GM12873 (cell line): ENCODE measurements around the gene FAM210B.

Experiments
- TF ChIP-seq, protein P1 (sequence below): IDR thresholded peaks from 2 replicates; pipeline ENCODE4 v1.5.1; 2012; ENCODE audit warnings: low read depth, mild to moderate bottlenecking, moderate library complexity, low read length, control low read depth; ENCODE audit not compliant: insufficient read depth; ENCODE audit errors: missing control alignments

Gene FAM210B

DNA sequence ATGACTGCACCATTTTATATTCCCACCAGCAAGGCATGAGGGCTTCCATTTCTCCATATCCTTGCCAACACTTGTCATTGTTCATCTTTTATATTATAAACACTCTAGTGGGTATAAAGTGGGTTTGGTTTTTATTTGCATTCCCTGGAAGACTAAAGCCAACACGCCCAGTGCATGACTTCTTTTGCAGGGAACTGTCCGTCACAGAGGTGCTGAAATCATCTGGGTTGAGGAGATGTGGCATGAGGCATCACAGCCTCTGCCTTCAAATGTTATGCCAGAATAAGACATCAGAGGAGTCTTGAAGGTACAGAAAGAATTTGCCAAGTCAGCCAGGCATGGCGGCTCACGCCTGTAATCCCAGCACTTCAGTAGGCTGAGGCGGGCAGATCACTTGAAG, 29.9 kb upstream of the FAM210B start:
- TF ChIP-seq, protein P1, sequence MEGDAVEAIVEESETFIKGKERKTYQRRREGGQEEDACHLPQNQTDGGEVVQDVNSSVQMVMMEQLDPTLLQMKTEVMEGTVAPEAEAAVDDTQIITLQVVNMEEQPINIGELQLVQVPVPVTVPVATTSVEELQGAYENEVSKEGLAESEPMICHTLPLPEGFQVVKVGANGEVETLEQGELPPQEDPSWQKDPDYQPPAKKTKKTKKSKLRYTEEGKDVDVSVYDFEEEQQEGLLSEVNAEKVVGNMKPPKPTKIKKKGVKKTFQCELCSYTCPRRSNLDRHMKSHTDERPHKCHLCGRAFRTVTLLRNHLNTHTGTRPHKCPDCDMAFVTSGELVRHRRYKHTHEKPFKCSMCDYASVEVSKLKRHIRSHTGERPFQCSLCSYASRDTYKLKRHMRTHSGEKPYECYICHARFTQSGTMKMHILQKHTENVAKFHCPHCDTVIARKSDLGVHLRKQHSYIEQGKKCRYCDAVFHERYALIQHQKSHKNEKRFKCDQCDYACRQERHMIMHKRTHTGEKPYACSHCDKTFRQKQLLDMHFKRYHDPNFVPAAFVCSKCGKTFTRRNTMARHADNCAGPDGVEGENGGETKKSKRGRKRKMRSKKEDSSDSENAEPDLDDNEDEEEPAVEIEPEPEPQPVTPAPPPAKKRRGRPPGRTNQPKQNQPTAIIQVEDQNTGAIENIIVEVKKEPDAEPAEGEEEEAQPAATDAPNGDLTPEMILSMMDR: no peak

GRCh38 chr20:56342783-56343182, 16.0 kb upstream of the FAM210B start:
- TF ChIP-seq, protein P1: no peak

GRCh38 chr20:56343861-56344381, 14.9 kb upstream of the FAM210B start:
- TF ChIP-seq, protein P1: peak; percentile 79

DNA sequence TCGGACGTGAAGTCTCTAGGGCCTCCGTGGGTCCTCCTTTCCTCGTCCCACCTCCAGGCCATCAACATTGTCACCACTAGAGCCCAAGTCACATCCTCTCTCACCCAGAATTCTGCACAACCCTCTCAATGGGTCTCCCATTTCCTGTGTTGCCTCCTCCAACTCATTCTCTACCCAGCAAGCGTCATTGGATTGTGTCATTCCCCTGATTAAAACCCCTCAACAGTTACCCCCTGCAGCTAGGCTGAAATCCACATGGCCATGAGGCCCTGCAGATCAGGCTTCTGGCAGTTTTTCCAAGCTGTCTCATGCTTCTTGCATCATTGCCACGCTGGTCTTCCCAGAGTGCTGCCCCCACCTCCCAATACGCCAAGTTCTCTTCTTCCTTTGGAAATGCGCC, 12.9 kb upstream of the FAM210B start:
- TF ChIP-seq, protein P1: no peak

GRCh38 chr20:56347628-56348304, 11.0 kb upstream of the FAM210B start:
- TF ChIP-seq, protein P1: no peak

DNA sequence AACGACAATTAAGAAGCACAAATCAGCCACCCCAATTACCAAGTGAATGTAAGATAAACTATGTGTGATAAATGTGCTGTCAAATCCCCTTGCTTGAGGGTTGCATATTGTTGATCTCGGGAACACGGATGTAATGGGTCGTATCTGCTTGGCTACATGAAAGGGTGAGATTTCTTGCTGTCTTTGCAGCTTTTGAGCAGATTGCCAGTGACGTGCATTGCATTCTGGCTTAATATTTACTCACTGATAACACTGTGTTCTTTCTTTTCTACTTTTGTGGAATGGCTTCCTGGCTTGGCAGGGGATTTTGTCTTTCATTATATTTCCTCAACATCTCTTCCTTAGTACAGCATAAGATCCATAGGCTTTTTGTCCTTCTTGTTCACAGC, 10.5 kb upstream of the FAM210B start:
- TF ChIP-seq, protein P1: no peak

- TF ChIP-seq, protein P1: no peak
Observed at GRCh38 chr20:56348746-56349145, 10.0 kb upstream of the FAM210B start.

GRCh38 chr20:56350842-56351241, 7.9 kb upstream of the FAM210B start:
- TF ChIP-seq, protein P1: no peak
